HEK293 (cell line): ENCODE measurements around the gene CKAP4.

Experiments used
- CTCF ChIA-PET: fragments of 350-600 bp; formaldehyde crosslinking; extraction: SDS; loops from one replicate; lab custom pipeline; 2021; ENCODE audit warnings: antibody characterized with exemption; lab: Yijun Ruan, JAX
- POLR2A ChIA-PET: fragments of 300-600 bp; formaldehyde crosslinking; extraction: SDS; loops from one replicate; lab custom pipeline; 2020; ENCODE audit warnings: antibody characterized with exemption, inconsistent platforms; lab: Yijun Ruan, JAX
- H3K27ac ChIP-seq: fragments of 200-500 bp; sonication (Bioruptor generic); 2 replicates; pipeline ENCODE4 v1.5.1; 2014; ENCODE audit warnings: low read depth, low read length, control low read depth, inconsistent platforms; ENCODE audit errors: extremely low read depth
- H3K36me3 ChIP-seq, 2 experiments: fragments of 200-500 bp in 1 of 2; sonication (Bioruptor generic) in 1 of 2; 1 replicate in 1 of 2; 2 replicates in 1 of 2; pipeline ENCODE4 v1.5.1; 2014 to 2017; ENCODE audit warnings: inconsistent platforms in 2 of 2, low read length in 2 of 2; ENCODE audit not compliant: control insufficient read depth in 2 of 2, insufficient read depth in 1 of 2
- H3K4me1 ChIP-seq: fragments of 200-500 bp; sonication (Bioruptor generic); 2 replicates; pipeline ENCODE4 v1.5.1; 2014; ENCODE audit warnings: mild to moderate bottlenecking, low read length, inconsistent platforms; ENCODE audit not compliant: control insufficient read depth, insufficient read depth
- H3K4me3 ChIP-seq: 2 replicates; pipeline ENCODE4 v1.5.1; 2011; ENCODE audit warnings: low read depth, mild to moderate bottlenecking, control low read depth, low read length, moderate library complexity
- H3K9me3 ChIP-seq: fragments of 200-500 bp; sonication (Bioruptor generic); 2 replicates; pipeline ENCODE4 v1.5.1; 2014; ENCODE audit warnings: low read depth, low read length, inconsistent platforms; ENCODE audit not compliant: control insufficient read depth, insufficient read depth
- AEBP2 ChIP-seq: fragments of 450-650 bp; formaldehyde crosslinking; IDR thresholded peaks from 2 replicates; pipeline ENCODE4 v1.5.1; 2016; ENCODE audit warnings: missing biosample characterization, missing genetic modification characterization, borderline replicate concordance
- GLI2 ChIP-seq: fragments of 450-650 bp; formaldehyde crosslinking; IDR thresholded peaks from 2 replicates; pipeline ENCODE4; 2017; ENCODE audit warnings: missing biosample characterization, missing genetic modification characterization, low read depth, borderline replicate concordance
- KLF7 ChIP-seq: fragments of 450-650 bp; formaldehyde crosslinking; IDR thresholded peaks from 2 replicates; pipeline ENCODE4 v1.5.1; 2016; ENCODE audit warnings: missing biosample characterization, missing genetic modification characterization, borderline replicate concordance
- PRDM2 ChIP-seq: fragments of 450-650 bp; formaldehyde crosslinking; IDR thresholded peaks from 2 replicates; pipeline ENCODE4 v1.5.1; 2016; ENCODE audit warnings: missing biosample characterization, missing genetic modification characterization, borderline replicate concordance
- TCF7L2 ChIP-seq: IDR thresholded peaks from 2 replicates; pipeline ENCODE4 v1.6.1; 2011; ENCODE audit warnings: low read depth, mild to moderate bottlenecking, inconsistent platforms, low read length, moderate library complexity, borderline replicate concordance
- TRIM28 ChIP-seq: IDR thresholded peaks from 2 replicates; pipeline ENCODE4 v1.6.1; 2011; ENCODE audit warnings: low read length, control low read depth, borderline replicate concordance
- ZBTB1 ChIP-seq: fragments of 450-650 bp; formaldehyde crosslinking; IDR thresholded peaks from 2 replicates; pipeline ENCODE4 v1.5.1; 2016; ENCODE audit warnings: missing biosample characterization, missing genetic modification characterization
- ZFHX2 ChIP-seq: fragments of 450-650 bp; formaldehyde crosslinking; conservative IDR thresholded peaks from 2 replicates; pipeline ENCODE4 v1.5.1; 2016; ENCODE audit warnings: missing biosample characterization, missing genetic modification characterization
- ZNF140 ChIP-seq: fragments of 450-650 bp; formaldehyde crosslinking; IDR thresholded peaks from 2 replicates; pipeline ENCODE4 v1.5.1; 2016; ENCODE audit warnings: missing biosample characterization, missing genetic modification characterization
- ZNF148 ChIP-seq: fragments of 450-650 bp; formaldehyde crosslinking; IDR thresholded peaks from 2 replicates; pipeline ENCODE4 v1.5.0; 2017; ENCODE audit warnings: missing biosample characterization, missing genetic modification characterization, borderline replicate concordance
- ZNF223 ChIP-seq: fragments of 450-650 bp; formaldehyde crosslinking; IDR thresholded peaks from 2 replicates; pipeline ENCODE4 v1.5.1; 2016; ENCODE audit warnings: missing biosample characterization, missing genetic modification characterization
- ZNF362 ChIP-seq: fragments of 450-650 bp; formaldehyde crosslinking; IDR thresholded peaks from 2 replicates; pipeline ENCODE4 v1.5.1; 2016; ENCODE audit warnings: missing biosample characterization, missing genetic modification characterization
- ZNF398 ChIP-seq: fragments of 450-650 bp; formaldehyde crosslinking; IDR thresholded peaks from 2 replicates; pipeline ENCODE4 v1.5.1; 2017; ENCODE audit warnings: missing biosample characterization, missing genetic modification characterization
- ZNF514 ChIP-seq: fragments of 450-650 bp; formaldehyde crosslinking; IDR thresholded peaks from 2 replicates; pipeline ENCODE4 v1.5.1; 2016; ENCODE audit warnings: missing biosample characterization, missing genetic modification characterization
- ZNF518A ChIP-seq: fragments of 450-650 bp; formaldehyde crosslinking; conservative IDR thresholded peaks from 2 replicates; pipeline ENCODE4 v1.5.1; 2016; ENCODE audit warnings: low read depth, missing biosample characterization, missing genetic modification characterization
- ZNF548 ChIP-seq: fragments of 450-650 bp; formaldehyde crosslinking; IDR thresholded peaks from 2 replicates; pipeline ENCODE4 v1.5.1; 2016; ENCODE audit warnings: missing biosample characterization, missing genetic modification characterization
- ZNF623 ChIP-seq: fragments of 450-650 bp; formaldehyde crosslinking; IDR thresholded peaks from 2 replicates; pipeline ENCODE4 v1.5.1; 2016; ENCODE audit warnings: missing biosample characterization, missing genetic modification characterization
- ZSCAN30 ChIP-seq: fragments of 450-650 bp; IDR thresholded peaks from 2 replicates; pipeline ENCODE4 v1.5.1; 2018; ENCODE audit warnings: missing biosample characterization, mild to moderate bottlenecking, missing genetic modification characterization, moderate library complexity

Gene CKAP4

GRCh38 chr12:106276032-106276740 lies 28.4 kb upstream of the CKAP4 start:
- TF ChIP-seq ZBTB1 (tag by site-specific recombination) (no peak), ZSCAN30 (tag by site-specific recombination) (no peak), ZNF548 (no peak), ZNF398 (tag by site-specific recombination) (no peak), ZNF623 (tag by site-specific recombination) (no peak), GLI2 (no peak), ZNF362 (tag by site-specific recombination) (no peak), TRIM28 (no peak), ZFHX2 (no peak), KLF7 (tag by site-specific recombination) (no peak), PRDM2 (no peak), ZNF514 (no peak), AEBP2 (tag by site-specific recombination) (no peak), ZNF148 (tag by site-specific recombination) (no peak), ZNF518A (tag by site-specific recombination) (no peak), ZNF140 (tag by site-specific recombination) (no peak), TCF7L2 (no peak), ZNF223 (tag by site-specific recombination) (no peak)
- TF ChIP-seq, all 188 proteins: peak for 0
- Histone ChIP-seq H3K36me3 (no peaks in the 10 kb centered on the region), H3K9me3 (no peaks in the 10 kb centered on the region), H3K27ac (no peak overlapping the region), H3K4me3 (no peak overlapping the region), H3K4me1 (no peaks in the 10 kb centered on the region)
- ChIA-PET POLR2A (no interaction called here), CTCF (interaction anchor here (0.7 kb wide), 2 partner anchors 39 to 40 kb away, joined by 3 read pairs; no protein-coding TSS in a partner anchor)
